Right cardiac atrium (tissue), 5 donors: ENCODE measurements around the gene PLEKHM3. TPM values are rescaled to one million over a fixed set of nuclear protein-coding genes. Genes with fewer than 3 reads are reported as not detected.

Experiments used
- ATAC-seq, 2 donors: fragments of 200-7000 bp; cut with Tn5 transposase; one replicate each; pipeline versions ENCODE4 v1.8.0 to v1.9.1; 2020; ENCODE audit warnings: moderate library complexity in 2 of 2, mild to moderate bottlenecking in 1 of 2
- DNase-seq, 3 donors: peaks; one replicate each; pipeline ENCODE4 v3.0.0-alpha.2; 2020
- H3K27ac ChIP-seq: one replicate; pipeline ENCODE4 v1.5.1; 2013; ENCODE audit warnings: mild to moderate bottlenecking, low read length, control low read depth, moderate library complexity
- H3K27me3 ChIP-seq: one replicate; pipeline ENCODE4 v1.6.1; 2013; ENCODE audit not compliant: control insufficient read depth, insufficient read depth
- H3K4me1 ChIP-seq: one replicate; pipeline ENCODE4 v1.6.1; 2013; ENCODE audit warnings: low read length; ENCODE audit not compliant: control insufficient read depth, insufficient read depth
- H3K4me3 ChIP-seq: one replicate; pipeline ENCODE4 v1.5.1; 2013; ENCODE audit warnings: low read length, control low read depth
- H3K9me3 ChIP-seq: one replicate; pipeline ENCODE4 v1.6.1; 2013; ENCODE audit warnings: low read length; ENCODE audit not compliant: control insufficient read depth
- WGBS: extraction: QIAGEN DNeasy Blood & Tissue Kit; methylation state at CpG from one replicate; pipeline ENCODE4 v1.1.7; 2013; 5-methylcytosine and 5-hydroxymethylcytosine counted together
- intact Hi-C, 4 donors: fragments of 100-400 bp; cut with DNase I; formaldehyde crosslinking; loops; one replicate each; pipeline versions ENCODE4 v1.11.0 to v1.14.0; 2022 to 2023
- polyA plus RNA-seq: library from polyadenylated mRNA; stranded (reverse); fragments of 200-250 nt; gene quantifications from one replicate; pipeline ENCODE4 v1.2.3, GENCODE V29; 2013
- total RNA-seq, 4 donors: library from RNA; stranded (reverse); fragmentation: NEBNext Ultra II Directional; extraction: Animal tissue kit (Norgen Biotek cat#: 25700); gene quantifications; one replicate each; pipeline ENCODE4 v1.2.1, GENCODE V29; 2021
- donor health status: healthy with polysubstance abuse.
- donor health status: DM: no; HTN: yes; CAD: no.
- donor health status: DM: no; HTN: no; CAD: no.
- donor health status: DM: no; HTN: yes; CAD: no; lungs with severe emphysema.
- donor health status: DM: yes; HTN: yes; CAD: no.

PLEKHM3 gene
- total and polyA plus RNA-seq, 5 donors = 6.8 to 14.7 (median 12.9) TPM

DNA sequence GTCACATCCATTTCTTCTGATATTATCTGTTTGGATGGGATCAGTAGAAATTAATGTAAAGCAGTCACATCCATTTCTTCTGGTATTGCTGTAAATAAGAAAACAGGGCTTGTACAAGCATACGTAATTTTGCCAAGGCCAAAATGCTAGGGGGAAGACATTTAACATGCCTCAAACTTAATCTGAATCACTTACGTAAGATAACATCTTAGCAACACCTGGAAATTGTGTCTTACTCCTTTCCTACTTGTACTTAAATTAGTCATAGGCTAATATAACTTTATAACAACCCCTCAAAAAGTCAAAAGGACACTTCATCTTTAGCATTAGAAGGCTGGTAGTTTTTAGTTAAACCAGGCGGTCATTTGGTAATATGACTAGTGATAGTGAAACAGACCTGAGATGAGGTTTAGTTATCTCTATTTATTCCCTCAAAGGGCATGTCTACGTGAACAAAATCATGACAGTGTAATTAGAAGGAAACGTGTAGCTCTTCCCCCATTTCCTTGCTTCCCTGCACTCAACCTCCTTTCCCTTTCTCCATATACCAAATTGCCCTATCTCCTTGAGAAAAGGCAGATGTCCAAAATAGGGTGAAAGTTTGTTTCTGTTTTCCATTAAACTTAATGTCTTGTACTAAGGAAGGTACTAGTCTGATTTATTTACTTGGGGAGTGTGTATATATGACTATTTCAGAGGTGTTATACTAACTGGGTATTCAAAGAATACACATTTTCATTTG, 156.3 kb downstream of the PLEKHM3 start:
- no peaks in the 10 kb centered on the region for H3K4me1 ChIP-seq
- intact Hi-C loops = no loop called here
- no peak overlapping the region for H3K4me3 ChIP-seq
- 85% methylated on average over 5 of the region's 5 CpGs for WGBS
- no peak for DNase-seq
- no peak for ATAC-seq
- H3K27ac ChIP-seq = no peak overlapping the region
- no peaks in the 10 kb centered on the region for H3K9me3 ChIP-seq
- H3K27me3 ChIP-seq = no peaks in the 10 kb centered on the region

DNA sequence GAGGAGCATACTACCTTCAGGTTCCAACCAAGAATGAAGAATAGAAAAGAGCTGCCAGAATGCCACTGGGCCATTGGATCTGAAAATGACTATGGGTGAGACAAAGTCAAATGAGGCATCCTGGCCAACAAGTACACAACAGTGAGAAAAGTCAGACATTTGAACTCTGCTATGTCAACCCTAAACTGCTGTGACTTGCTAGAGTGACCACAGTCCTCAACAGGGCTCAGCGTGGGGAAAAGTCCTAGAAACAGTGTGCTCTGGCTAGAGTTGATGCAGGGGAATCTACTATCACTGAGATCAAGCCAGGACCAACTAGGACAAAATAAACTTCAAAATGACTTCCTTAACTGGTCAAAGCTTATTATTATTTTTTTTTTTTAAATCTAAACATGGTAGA, 157.4 kb downstream of the PLEKHM3 start:
- WGBS = 96% methylated on average over 1 of the region's 1 CpG
- Histone ChIP-seq H3K9me3 (no peaks in the 10 kb centered on the region), H3K4me3 (no peak overlapping the region), H3K27me3 (no peaks in the 10 kb centered on the region), H3K27ac (no peak overlapping the region), H3K4me1 (no peaks in the 10 kb centered on the region)
- DNase-seq (no peak), ATAC-seq (no peak)
- intact Hi-C loops = no loop called here

GRCh38 chr2:207867056-207867455, 158.3 kb downstream of the PLEKHM3 start:
- 77% methylated on average over 3 of the region's 3 CpGs for WGBS
- H3K27ac ChIP-seq = no peak overlapping the region
- intact Hi-C loops = no loop called here
- no peaks in the 10 kb centered on the region for H3K9me3 ChIP-seq
- no peak overlapping the region for H3K4me3 ChIP-seq
- H3K27me3 ChIP-seq = no peaks in the 10 kb centered on the region
- no peak for DNase-seq
- H3K4me1 ChIP-seq = no peaks in the 10 kb centered on the region
- no peak for ATAC-seq

DNA sequence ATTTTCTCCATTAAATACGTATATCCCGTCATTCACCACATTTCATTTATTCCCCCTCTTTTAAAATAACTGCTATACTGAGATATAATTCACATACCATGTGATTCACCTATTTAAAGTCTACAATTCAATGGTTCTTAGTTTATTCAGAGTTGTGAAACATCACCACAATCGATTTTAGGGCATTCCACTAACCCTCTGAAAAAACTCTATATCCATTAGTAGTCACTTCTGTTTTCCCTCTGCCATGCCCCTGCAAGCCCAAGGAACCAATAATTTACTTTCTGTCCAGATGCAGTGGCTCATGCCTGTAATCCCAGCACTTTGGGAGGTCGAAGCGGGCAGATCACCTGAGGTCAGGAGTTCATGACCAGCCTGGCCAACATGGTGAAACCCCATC, 160.1 kb downstream of the PLEKHM3 start:
- no peaks in the 10 kb centered on the region for H3K9me3 ChIP-seq
- intact Hi-C loops = no loop called here
- no peaks in the 10 kb centered on the region for H3K4me1 ChIP-seq
- 97% methylated on average over 5 of the region's 5 CpGs for WGBS
- no peaks in the 10 kb centered on the region for H3K27me3 ChIP-seq
- H3K4me3 ChIP-seq = no peak overlapping the region
- DNase-seq = peak in 1 of 3 donors; percentile 9
- H3K27ac ChIP-seq = no peak overlapping the region
- no peak for ATAC-seq

- Histone ChIP-seq H3K4me1 (no peaks in the 10 kb centered on the region), H3K9me3 (no peaks in the 10 kb centered on the region), H3K27ac (no peak overlapping the region), H3K27me3 (no peaks in the 10 kb centered on the region), H3K4me3 (no peak overlapping the region)
- no peak for ATAC-seq
- no peak for DNase-seq
- intact Hi-C loops = no loop called here
- 96% methylated on average over 10 of the region's 10 CpGs for WGBS
These were observed 162.0 kb downstream of the PLEKHM3 start for GRCh38 chr2:207863345-207863744.

DNA sequence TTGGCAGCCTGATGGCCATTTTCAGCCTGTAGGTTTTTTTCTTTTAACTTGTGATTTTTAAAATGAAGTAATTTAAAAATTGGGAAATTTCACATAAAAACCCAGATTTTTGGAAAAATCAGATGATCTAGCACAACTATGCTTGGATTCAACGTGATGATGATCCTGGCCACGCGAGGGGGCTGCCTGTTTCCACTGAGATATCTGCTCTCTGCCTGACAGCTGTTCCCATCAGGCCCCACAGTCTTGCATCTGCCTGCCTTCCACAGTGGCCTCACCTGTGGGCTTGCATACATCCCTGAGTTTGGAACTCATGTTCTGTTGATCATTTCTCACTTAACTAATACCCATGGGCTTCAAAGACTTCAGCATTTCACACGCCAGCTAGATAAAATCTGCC, 163.5 kb downstream of the PLEKHM3 start:
- 80% methylated on average over 4 of the region's 4 CpGs for WGBS
- DNase-seq = no peak
- no peak overlapping the region for H3K27ac ChIP-seq
- H3K4me3 ChIP-seq = no peak overlapping the region
- H3K9me3 ChIP-seq = no peaks in the 10 kb centered on the region
- H3K27me3 ChIP-seq = no peaks in the 10 kb centered on the region
- H3K4me1 ChIP-seq = no peaks in the 10 kb centered on the region
- intact Hi-C loops = no loop called here
- ATAC-seq = no peak

GRCh38 chr2:207860685-207861084, 164.6 kb downstream of the PLEKHM3 start:
- no peaks in the 10 kb centered on the region for H3K27me3 ChIP-seq
- no peak overlapping the region for H3K27ac ChIP-seq
- intact Hi-C loops = no loop called here
- no peaks in the 10 kb centered on the region for H3K9me3 ChIP-seq
- no peak overlapping the region for H3K4me3 ChIP-seq
- DNase-seq = no peak
- ATAC-seq = no peak
- H3K4me1 ChIP-seq = no peaks in the 10 kb centered on the region
- 73% methylated on average over 3 of the region's 3 CpGs for WGBS

GRCh38 chr2:207855591-207855990, 169.7 kb downstream of the PLEKHM3 start:
- ATAC-seq (no peak), DNase-seq (no peak)
- H3K27me3 ChIP-seq = no peaks in the 10 kb centered on the region
- H3K27ac ChIP-seq = no peak overlapping the region
- 82% methylated on average over 3 of the region's 3 CpGs for WGBS
- H3K4me3 ChIP-seq = no peak overlapping the region
- H3K4me1 ChIP-seq = peaks cover 1% of the 10 kb centered on the region
- intact Hi-C loops = no loop called here
- H3K9me3 ChIP-seq = no peaks in the 10 kb centered on the region

DNA sequence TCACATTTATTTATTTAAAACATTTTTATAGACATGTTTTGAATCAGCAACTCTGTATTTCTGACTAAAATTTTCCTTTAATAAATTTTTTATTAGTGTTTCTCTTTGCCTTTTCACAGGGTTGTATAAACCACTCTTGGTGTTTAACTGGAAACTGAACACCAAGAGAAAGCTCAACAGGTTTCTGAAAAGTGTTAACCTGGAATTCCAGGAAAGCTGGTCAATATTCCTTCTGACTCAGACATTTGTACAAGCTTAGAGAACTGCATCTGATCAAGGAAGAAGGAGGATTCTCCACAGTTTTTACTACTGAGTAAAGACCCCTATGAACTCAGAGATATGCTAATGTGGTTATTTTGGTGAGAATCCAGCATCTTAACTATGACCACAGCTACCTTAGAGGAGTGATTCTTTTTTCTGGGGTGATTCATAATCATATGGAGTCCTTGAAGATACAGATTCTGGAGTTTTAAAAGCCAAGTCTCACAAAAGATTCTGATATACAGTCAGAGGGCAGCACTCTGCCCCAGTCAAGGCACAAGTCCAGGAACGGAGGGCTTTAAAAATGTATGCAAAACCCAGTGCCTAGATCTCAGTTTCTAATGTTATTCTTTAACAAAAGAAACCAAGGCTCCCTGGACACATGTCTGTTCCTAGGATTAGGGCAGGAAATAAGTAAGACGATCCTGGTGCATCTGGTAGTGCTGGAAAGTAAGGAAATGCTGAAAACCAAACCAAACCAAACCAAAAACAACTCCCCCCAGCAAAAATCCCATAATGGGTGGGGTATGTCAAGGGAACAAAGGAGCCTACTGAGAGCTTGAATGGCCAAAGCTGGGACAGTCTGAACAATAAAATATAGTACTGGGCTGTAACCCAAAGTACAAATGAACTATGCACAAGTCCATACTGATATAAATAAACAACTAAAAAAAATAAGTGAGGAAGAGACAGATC, 170.6 kb downstream of the PLEKHM3 start:
- Histone ChIP-seq H3K4me3 (no peak overlapping the region), H3K27me3 (no peaks in the 10 kb centered on the region), H3K9me3 (no peaks in the 10 kb centered on the region), H3K27ac (no peak overlapping the region), H3K4me1 (peaks cover 4% of the 10 kb centered on the region)
- DNase-seq (no peak), ATAC-seq (no peak)
- intact Hi-C loops = no loop called here
- WGBS = 72% methylated on average over 2 of the region's 2 CpGs

DNA sequence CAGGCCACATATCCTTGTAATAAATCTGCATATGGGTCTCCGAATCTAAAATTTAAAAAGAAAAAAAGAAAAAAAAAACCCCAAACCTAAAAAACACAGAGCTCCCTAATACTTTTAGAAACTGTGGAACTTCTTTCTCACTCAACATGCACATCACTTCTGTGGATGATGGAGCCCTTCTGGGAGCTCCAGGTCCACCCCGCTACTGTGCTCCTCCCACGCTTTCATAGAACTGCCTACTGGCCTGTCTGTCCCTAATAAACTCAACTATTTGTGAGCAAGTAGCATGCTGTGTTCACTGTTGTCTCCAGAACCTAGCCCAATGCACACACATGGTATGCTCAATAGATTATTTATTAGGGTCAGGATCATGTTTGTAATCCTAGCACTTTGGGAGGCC, 172.5 kb downstream of the PLEKHM3 start:
- intact Hi-C loops = no loop called here
- DNase-seq (no peak), ATAC-seq (no peak)
- Histone ChIP-seq H3K9me3 (no peaks in the 10 kb centered on the region), H3K4me3 (no peak overlapping the region), H3K27ac (no peak overlapping the region), H3K4me1 (peaks cover 5% of the 10 kb centered on the region), H3K27me3 (no peaks in the 10 kb centered on the region)
- WGBS = 98% methylated on average over 3 of the region's 3 CpGs

DNA sequence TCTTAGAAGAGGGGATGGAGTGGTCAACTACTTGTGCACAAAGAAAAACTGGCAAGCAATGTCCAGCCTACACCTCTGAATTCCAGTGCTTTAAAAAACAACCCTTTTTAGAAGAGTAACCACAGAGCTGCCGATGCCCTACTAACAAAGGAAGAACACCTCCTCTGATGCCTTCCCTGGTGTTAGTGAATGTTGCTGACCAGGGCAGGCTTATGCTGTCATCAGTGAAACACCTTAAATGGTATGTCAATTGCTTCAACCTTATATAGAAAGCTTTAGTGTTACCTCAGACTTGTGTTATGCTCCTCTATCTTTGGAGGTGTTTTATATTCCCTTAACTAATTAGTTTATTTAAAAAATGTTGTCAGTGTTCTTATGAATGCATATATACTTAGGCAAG, 175.9 kb downstream of the PLEKHM3 start:
- intact Hi-C loops = no loop called here
- Histone ChIP-seq H3K9me3 (no peaks in the 10 kb centered on the region), H3K27me3 (no peaks in the 10 kb centered on the region), H3K27ac (no peak overlapping the region), H3K4me3 (no peak overlapping the region), H3K4me1 (peaks cover 9% of the 10 kb centered on the region)
- WGBS = 55% methylated on average over 1 of the region's 1 CpG
- ATAC-seq (peak in 1 of 2 donors; percentile 29), DNase-seq (no peak)
